H1 (cell line): ENCODE data around the gene ALOX5AP. TPM values are rescaled to one million over a fixed set of nuclear protein-coding genes. Genes with fewer than 3 reads are reported as not detected.

ENCODE experiments used
- FOSL1 ChIP-seq: IDR thresholded peaks from 2 replicates; pipeline ENCODE4 v1.6.1; 2011; ENCODE audit warnings: mild to moderate bottlenecking, low read depth, low read length, moderate library complexity; ENCODE audit not compliant: insufficient read depth
- polyA plus RNA-seq, 7 experiments: library from polyadenylated mRNA; depleted of rRNA in 3 of 7; stranded (reverse) in 5 of 7; unstranded in 2 of 7; fragments of >200 nt in 5 of 7; fragments of 200-250 nt in 2 of 7; gene quantifications; 1 replicate in 5 of 7; 2 replicates in 1 of 7; 4 replicates in 1 of 7; pipeline versions ENCODE4 v1.2.1 to v1.2.3, GENCODE V29; 2011 to 2013; ENCODE audit warnings: missing spikeins in 2 of 7, mixed read lengths in 2 of 7
- total RNA-seq: library from RNA; stranded (reverse); fragmentation: NEBNext Ultra II Directional; extraction: Animal tissue kit (Norgen Biotek cat#: 25700); gene quantifications from 2 replicates; pipeline ENCODE4 v1.2.1, GENCODE V29; 2021
- TF ChIP-seq, protein P1 (sequence below): fragments of 300-600 bp; sonication (generic); IDR thresholded peaks from 2 replicates; pipeline ENCODE4 v1.7.1; 2012; ENCODE audit warnings: low read length, moderate library complexity, mild to moderate bottlenecking, inconsistent platforms; ENCODE audit not compliant: insufficient replicate concordance

Gene ALOX5AP
- total and polyA plus RNA-seq, 2 of the 8 experiments (the other 6 are each of a cell fraction or from before 2014, with no cell fraction given): not detected

DNA sequence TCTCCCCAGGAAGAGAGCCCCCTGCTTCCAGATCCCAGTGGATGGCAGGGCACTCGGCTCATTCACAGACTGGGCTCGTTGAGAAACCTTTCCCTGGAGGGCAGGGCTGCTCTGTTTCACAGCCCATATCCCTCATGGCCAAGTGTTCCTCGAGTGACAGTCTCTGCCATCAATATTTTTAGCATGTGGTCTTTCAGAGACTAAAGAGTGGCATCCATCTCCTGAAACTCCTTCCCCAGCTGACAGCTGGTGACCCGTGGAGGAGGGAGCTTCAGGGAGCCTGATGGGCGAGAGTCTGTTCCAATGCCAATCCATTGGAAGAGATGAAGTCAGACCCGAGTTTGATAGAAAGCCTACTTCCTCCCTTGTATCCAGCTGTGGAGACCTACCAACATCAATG is 30.7 kb upstream of the ALOX5AP start (continued):
- TF ChIP-seq FOSL1: no peak
- TF ChIP-seq, protein P1, sequence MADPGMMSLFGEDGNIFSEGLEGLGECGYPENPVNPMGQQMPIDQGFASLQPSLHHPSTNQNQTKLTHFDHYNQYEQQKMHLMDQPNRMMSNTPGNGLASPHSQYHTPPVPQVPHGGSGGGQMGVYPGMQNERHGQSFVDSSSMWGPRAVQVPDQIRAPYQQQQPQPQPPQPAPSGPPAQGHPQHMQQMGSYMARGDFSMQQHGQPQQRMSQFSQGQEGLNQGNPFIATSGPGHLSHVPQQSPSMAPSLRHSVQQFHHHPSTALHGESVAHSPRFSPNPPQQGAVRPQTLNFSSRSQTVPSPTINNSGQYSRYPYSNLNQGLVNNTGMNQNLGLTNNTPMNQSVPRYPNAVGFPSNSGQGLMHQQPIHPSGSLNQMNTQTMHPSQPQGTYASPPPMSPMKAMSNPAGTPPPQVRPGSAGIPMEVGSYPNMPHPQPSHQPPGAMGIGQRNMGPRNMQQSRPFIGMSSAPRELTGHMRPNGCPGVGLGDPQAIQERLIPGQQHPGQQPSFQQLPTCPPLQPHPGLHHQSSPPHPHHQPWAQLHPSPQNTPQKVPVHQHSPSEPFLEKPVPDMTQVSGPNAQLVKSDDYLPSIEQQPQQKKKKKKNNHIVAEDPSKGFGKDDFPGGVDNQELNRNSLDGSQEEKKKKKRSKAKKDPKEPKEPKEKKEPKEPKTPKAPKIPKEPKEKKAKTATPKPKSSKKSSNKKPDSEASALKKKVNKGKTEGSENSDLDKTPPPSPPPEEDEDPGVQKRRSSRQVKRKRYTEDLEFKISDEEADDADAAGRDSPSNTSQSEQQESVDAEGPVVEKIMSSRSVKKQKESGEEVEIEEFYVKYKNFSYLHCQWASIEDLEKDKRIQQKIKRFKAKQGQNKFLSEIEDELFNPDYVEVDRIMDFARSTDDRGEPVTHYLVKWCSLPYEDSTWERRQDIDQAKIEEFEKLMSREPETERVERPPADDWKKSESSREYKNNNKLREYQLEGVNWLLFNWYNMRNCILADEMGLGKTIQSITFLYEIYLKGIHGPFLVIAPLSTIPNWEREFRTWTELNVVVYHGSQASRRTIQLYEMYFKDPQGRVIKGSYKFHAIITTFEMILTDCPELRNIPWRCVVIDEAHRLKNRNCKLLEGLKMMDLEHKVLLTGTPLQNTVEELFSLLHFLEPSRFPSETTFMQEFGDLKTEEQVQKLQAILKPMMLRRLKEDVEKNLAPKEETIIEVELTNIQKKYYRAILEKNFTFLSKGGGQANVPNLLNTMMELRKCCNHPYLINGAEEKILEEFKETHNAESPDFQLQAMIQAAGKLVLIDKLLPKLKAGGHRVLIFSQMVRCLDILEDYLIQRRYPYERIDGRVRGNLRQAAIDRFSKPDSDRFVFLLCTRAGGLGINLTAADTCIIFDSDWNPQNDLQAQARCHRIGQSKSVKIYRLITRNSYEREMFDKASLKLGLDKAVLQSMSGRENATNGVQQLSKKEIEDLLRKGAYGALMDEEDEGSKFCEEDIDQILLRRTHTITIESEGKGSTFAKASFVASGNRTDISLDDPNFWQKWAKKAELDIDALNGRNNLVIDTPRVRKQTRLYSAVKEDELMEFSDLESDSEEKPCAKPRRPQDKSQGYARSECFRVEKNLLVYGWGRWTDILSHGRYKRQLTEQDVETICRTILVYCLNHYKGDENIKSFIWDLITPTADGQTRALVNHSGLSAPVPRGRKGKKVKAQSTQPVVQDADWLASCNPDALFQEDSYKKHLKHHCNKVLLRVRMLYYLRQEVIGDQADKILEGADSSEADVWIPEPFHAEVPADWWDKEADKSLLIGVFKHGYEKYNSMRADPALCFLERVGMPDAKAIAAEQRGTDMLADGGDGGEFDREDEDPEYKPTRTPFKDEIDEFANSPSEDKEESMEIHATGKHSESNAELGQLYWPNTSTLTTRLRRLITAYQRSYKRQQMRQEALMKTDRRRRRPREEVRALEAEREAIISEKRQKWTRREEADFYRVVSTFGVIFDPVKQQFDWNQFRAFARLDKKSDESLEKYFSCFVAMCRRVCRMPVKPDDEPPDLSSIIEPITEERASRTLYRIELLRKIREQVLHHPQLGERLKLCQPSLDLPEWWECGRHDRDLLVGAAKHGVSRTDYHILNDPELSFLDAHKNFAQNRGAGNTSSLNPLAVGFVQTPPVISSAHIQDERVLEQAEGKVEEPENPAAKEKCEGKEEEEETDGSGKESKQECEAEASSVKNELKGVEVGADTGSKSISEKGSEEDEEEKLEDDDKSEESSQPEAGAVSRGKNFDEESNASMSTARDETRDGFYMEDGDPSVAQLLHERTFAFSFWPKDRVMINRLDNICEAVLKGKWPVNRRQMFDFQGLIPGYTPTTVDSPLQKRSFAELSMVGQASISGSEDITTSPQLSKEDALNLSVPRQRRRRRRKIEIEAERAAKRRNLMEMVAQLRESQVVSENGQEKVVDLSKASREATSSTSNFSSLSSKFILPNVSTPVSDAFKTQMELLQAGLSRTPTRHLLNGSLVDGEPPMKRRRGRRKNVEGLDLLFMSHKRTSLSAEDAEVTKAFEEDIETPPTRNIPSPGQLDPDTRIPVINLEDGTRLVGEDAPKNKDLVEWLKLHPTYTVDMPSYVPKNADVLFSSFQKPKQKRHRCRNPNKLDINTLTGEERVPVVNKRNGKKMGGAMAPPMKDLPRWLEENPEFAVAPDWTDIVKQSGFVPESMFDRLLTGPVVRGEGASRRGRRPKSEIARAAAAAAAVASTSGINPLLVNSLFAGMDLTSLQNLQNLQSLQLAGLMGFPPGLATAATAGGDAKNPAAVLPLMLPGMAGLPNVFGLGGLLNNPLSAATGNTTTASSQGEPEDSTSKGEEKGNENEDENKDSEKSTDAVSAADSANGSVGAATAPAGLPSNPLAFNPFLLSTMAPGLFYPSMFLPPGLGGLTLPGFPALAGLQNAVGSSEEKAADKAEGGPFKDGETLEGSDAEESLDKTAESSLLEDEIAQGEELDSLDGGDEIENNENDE: no peak
